Liver (tissue), 9 donors: ENCODE results near the gene TFPI. TPM values are rescaled to one million over a fixed set of nuclear protein-coding genes. Genes with fewer than 3 reads are reported as not detected.

ENCODE experiments used
- DNase-seq: peaks from one replicate; pipeline ENCODE4 v3.0.0-alpha.2; 2017; ENCODE audit warnings: low spot score
- H3K27ac ChIP-seq, 2 donors: one replicate each; pipeline ENCODE4 v1.7.0; 2013; ENCODE audit warnings: inconsistent platforms in 2 of 2, low read length in 2 of 2, control low read depth in 1 of 2, low read depth in 1 of 2, mild to moderate bottlenecking in 1 of 2
- H3K27me3 ChIP-seq, 4 donors: one replicate each; pipeline versions ENCODE4 v1.6.1 to v1.7.0; 2013; ENCODE audit warnings: low read length in 3 of 4, inconsistent platforms in 1 of 4, mild to moderate bottlenecking in 1 of 4, moderate library complexity in 1 of 4; ENCODE audit not compliant: control insufficient read depth in 4 of 4, insufficient read depth in 4 of 4
- H3K36me3 ChIP-seq, 4 donors: one replicate each; pipeline versions ENCODE4 v1.6.1 to v1.7.0; 2013; ENCODE audit warnings: low read length in 3 of 4, mild to moderate bottlenecking in 3 of 4, low read depth in 1 of 4, moderate library complexity in 1 of 4; ENCODE audit not compliant: control insufficient read depth in 4 of 4, insufficient read depth in 3 of 4
- H3K4me1 ChIP-seq, 4 donors: one replicate each; pipeline versions ENCODE4 v1.6.1 to v1.7.0; 2013; ENCODE audit warnings: low read length in 3 of 4, mild to moderate bottlenecking in 3 of 4, moderate library complexity in 1 of 4; ENCODE audit not compliant: control insufficient read depth in 4 of 4, insufficient read depth in 4 of 4
- H3K4me3 ChIP-seq, 3 donors: one replicate each; pipeline versions ENCODE4 v1.6.1 to v1.7.0; 2013; ENCODE audit warnings: low read length in 3 of 3, control low read depth in 1 of 3, low read depth in 1 of 3, mild to moderate bottlenecking in 1 of 3
- H3K9ac ChIP-seq, 2 donors: one replicate each; pipeline ENCODE4 v1.7.0; 2013; ENCODE audit warnings: low read length in 2 of 2, mild to moderate bottlenecking in 2 of 2, moderate library complexity in 2 of 2, control low read depth in 1 of 2, low read depth in 1 of 2
- H3K9me3 ChIP-seq, 4 donors: one replicate each; pipeline versions ENCODE4 v1.6.1 to v1.7.0; 2013; ENCODE audit warnings: low read length in 3 of 4; ENCODE audit not compliant: control insufficient read depth in 4 of 4
- ATF3 ChIP-seq: IDR thresholded peaks from 2 replicates; pipeline ENCODE4 v1.6.1; 2016; ENCODE audit warnings: antibody characterized with exemption
- EGR1 ChIP-seq, 2 donors: IDR thresholded peaks; 2 replicates each; pipeline ENCODE4 v1.6.1; 2016 to 2018; ENCODE audit warnings: antibody characterized with exemption in 2 of 2, low read depth in 2 of 2
- FOXA1 ChIP-seq: IDR thresholded peaks from 2 replicates; pipeline ENCODE4 v1.6.1; 2016; ENCODE audit warnings: antibody characterized with exemption
- FOXA2 ChIP-seq: IDR thresholded peaks from 2 replicates; pipeline ENCODE4 v1.6.1; 2016; ENCODE audit warnings: antibody characterized with exemption
- GABPA ChIP-seq, 2 donors: IDR thresholded peaks in 1 of 2; conservative IDR thresholded peaks in 1 of 2; 2 replicates each; pipeline ENCODE4 v1.6.1; 2016; ENCODE audit warnings: antibody characterized with exemption in 2 of 2, mild to moderate bottlenecking in 1 of 2, moderate library complexity in 1 of 2
- HNF4A ChIP-seq, 2 donors: conservative IDR thresholded peaks; 2 replicates each; pipeline ENCODE4 v1.6.1; 2016; ENCODE audit warnings: antibody characterized with exemption in 2 of 2, mild to moderate bottlenecking in 2 of 2
- HNF4G ChIP-seq: IDR thresholded peaks from 2 replicates; pipeline ENCODE4 v1.6.1; 2016; ENCODE audit warnings: antibody characterized with exemption
- JUND ChIP-seq, 2 donors: IDR thresholded peaks; 2 replicates each; pipeline ENCODE4 v1.6.1; 2016; ENCODE audit warnings: antibody characterized with exemption in 2 of 2
- MAX ChIP-seq: IDR thresholded peaks from 2 replicates; pipeline ENCODE4 v1.6.1; 2016; ENCODE audit warnings: antibody characterized with exemption
- NR2F2 ChIP-seq: IDR thresholded peaks from 2 replicates; pipeline ENCODE4 v1.6.1; 2016; ENCODE audit warnings: antibody characterized with exemption
- RAD21 ChIP-seq, 2 donors: IDR thresholded peaks; 2 replicates each; pipeline ENCODE4 v1.6.1; 2016; ENCODE audit warnings: antibody characterized with exemption in 2 of 2, mild to moderate bottlenecking in 2 of 2
- RXRA ChIP-seq, 2 donors: IDR thresholded peaks; 2 replicates each; pipeline ENCODE4 v1.6.1; 2017 to 2018; ENCODE audit warnings: antibody characterized with exemption in 2 of 2, mild to moderate bottlenecking in 1 of 2
- SP1 ChIP-seq: IDR thresholded peaks from 2 replicates; pipeline ENCODE4 v1.6.1; 2018; ENCODE audit warnings: antibody characterized with exemption, mild to moderate bottlenecking
- TAF1 ChIP-seq: conservative IDR thresholded peaks from 2 replicates; pipeline ENCODE4 v1.6.1; 2016; ENCODE audit warnings: antibody characterized with exemption, mild to moderate bottlenecking
- YY1 ChIP-seq: IDR thresholded peaks from 2 replicates; pipeline ENCODE4 v1.6.1; 2016; ENCODE audit warnings: antibody characterized with exemption, mild to moderate bottlenecking
- ZBTB33 ChIP-seq: IDR thresholded peaks from 2 replicates; pipeline ENCODE4 v1.6.1; 2016; ENCODE audit warnings: antibody characterized with exemption
- WGBS: extraction: QIAGEN DNeasy Blood & Tissue Kit; methylation state at CpG from one replicate; pipeline ENCODE4 v1.1.7; 2013; 5-methylcytosine and 5-hydroxymethylcytosine counted together
- polyA plus RNA-seq, 2 donors: library from polyadenylated mRNA; stranded (reverse) in 1 of 2; unstranded in 1 of 2; fragments of 200-250 nt in 1 of 2; fragments of >200 nt in 1 of 2; fragmentation: Nextera tagmentation in 1 of 2; extraction: Ambion mirVana in 1 of 2; gene quantifications; one replicate each; pipeline versions ENCODE4 v1.2.1 to v1.2.3, GENCODE V29; 2013 to 2015
- total RNA-seq, 2 donors: library from RNA; depleted of rRNA; stranded (reverse); fragments of >200 nt; gene quantifications; one replicate each; pipeline ENCODE4 v1.2.3, GENCODE V29; 2014
- donor health status: healthy.
- donor health status: healthy.
- donor health status: healthy.
- donor health status: healthy.
- donor health status: healthy.

The TFPI gene
- total and polyA plus RNA-seq, 4 donors: 55.8 to 211 (median 130) TPM

GRCh38 chr2:187431911-187432310, 122.3 kb downstream of the TFPI start:
- no peaks in the 10 kb centered on the region for H3K9me3 ChIP-seq
- H3K4me1 ChIP-seq: peaks cover 2 to 15% (median 7%) of the 10 kb centered on the region in 4 donors
- H3K27ac ChIP-seq: no peak overlapping the region
- H3K36me3 ChIP-seq: no peaks in the 10 kb centered on the region
- H3K27me3 ChIP-seq: no peaks in the 10 kb centered on the region
- peak; percentile 88 to 89 for TF ChIP-seq RXRA (IDR thresholded peaks at IDR 0.05)
- TF ChIP-seq SP1: peak; percentile 74
- TF ChIP-seq FOXA2: peak; percentile 87
- peak; percentile 36 for TF ChIP-seq YY1
- no peak for TF ChIP-seq TAF1
- TF ChIP-seq GABPA (IDR thresholded peaks at IDR 0.05 in 1 of 2, conservative IDR thresholded peaks at IDR 0.05 in 1 of 2): no peak
- peak; percentile 9 for TF ChIP-seq MAX
- TF ChIP-seq HNF4A (conservative IDR thresholded peaks at IDR 0.05): peak; percentile 81 to 94
- TF ChIP-seq EGR1 (IDR thresholded peaks at IDR 0.05; ENCODE audit: low read depth in 2 of 2): no peak
- TF ChIP-seq HNF4G: peak; percentile 53
- TF ChIP-seq FOXA1: peak; percentile 41
- TF ChIP-seq JUND (IDR thresholded peaks at IDR 0.05): peak in 1 of 2 donors; percentile 59
- no peak for DNase-seq
- no peak overlapping the region for H3K4me3 ChIP-seq
- H3K9ac ChIP-seq: no peak overlapping the region

DNA sequence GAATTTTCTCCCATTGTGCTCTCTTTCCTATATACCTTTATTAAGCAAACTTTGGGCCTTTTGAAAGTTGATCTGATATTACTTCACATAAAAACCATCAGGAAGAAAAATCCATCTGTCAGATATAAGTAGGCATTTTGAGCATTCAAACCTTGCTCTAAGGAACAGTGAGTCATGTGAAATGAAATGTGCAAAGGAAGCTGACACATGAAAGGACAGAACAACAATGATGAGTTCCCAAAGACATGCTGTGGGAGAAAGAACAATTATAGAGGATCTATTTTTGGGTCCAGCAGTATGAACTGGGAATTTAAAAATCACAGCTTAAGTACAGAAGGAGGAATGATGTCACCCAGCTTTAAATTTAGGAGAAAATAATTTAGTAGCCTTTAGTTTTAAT, 124.2 kb downstream of the TFPI start:
- TF ChIP-seq RXRA (IDR thresholded peaks at IDR 0.05) (no peak), TAF1 (no peak), HNF4G (no peak), FOXA2 (no peak), ZBTB33 (no peak), JUND (IDR thresholded peaks at IDR 0.05) (no peak), GABPA (IDR thresholded peaks at IDR 0.05 in 1 of 2, conservative IDR thresholded peaks at IDR 0.05 in 1 of 2) (no peak)
- no peak overlapping the region for H3K9ac ChIP-seq
- H3K27ac ChIP-seq: no peak overlapping the region

DNA sequence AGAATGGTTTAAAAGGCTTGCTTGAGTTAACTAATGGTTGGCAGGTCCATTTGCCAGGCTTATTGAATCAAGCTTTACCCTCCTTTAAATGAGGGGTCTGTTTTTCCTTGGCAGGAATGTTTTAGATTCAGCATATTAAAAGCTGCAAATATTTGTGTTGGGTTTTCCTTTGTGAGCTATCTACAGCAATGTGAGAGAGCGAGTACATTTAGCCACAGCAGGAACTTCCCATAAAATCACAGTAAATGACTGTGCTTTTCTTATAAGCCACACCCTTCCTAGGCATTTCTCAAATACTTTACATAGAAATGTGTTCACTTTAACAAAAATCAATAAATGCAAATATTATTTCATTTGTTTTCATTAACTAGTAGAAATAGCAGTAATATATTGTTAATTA, 130.1 kb downstream of the TFPI start:
- Histone ChIP-seq H3K9me3 (no peaks in the 10 kb centered on the region), H3K27ac (no peak overlapping the region), H3K4me3 (no peak overlapping the region), H3K36me3 (no peaks in the 10 kb centered on the region), H3K9ac (no peak overlapping the region), H3K27me3 (no peaks in the 10 kb centered on the region), H3K4me1 (no peaks in the 10 kb centered on the region)
- TF ChIP-seq YY1 (no peak), EGR1 (IDR thresholded peaks at IDR 0.05; ENCODE audit: low read depth in 2 of 2) (no peak), FOXA2 (no peak), ZBTB33 (no peak), FOXA1 (no peak), TAF1 (no peak), RAD21 (IDR thresholded peaks at IDR 0.05) (no peak), SP1 (no peak), NR2F2 (no peak), ATF3 (no peak), JUND (IDR thresholded peaks at IDR 0.05) (no peak)
- WGBS: 85% methylated on average over 1 of the region's 1 CpG
- DNase-seq: no peak

More for the DNA sequence above, 124.2 kb downstream of the TFPI start:
- no peaks in the 10 kb centered on the region for H3K9me3 ChIP-seq
- DNase-seq: no peak
- H3K4me3 ChIP-seq: no peak overlapping the region
- H3K27me3 ChIP-seq: no peaks in the 10 kb centered on the region
- peaks cover 2 to 15% (median 7%) of the 10 kb centered on the region in 4 donors for H3K4me1 ChIP-seq
- no peaks in the 10 kb centered on the region for H3K36me3 ChIP-seq
